ENCODE data around the gene MARS2.

- TF ChIP-seq, protein P1, sequence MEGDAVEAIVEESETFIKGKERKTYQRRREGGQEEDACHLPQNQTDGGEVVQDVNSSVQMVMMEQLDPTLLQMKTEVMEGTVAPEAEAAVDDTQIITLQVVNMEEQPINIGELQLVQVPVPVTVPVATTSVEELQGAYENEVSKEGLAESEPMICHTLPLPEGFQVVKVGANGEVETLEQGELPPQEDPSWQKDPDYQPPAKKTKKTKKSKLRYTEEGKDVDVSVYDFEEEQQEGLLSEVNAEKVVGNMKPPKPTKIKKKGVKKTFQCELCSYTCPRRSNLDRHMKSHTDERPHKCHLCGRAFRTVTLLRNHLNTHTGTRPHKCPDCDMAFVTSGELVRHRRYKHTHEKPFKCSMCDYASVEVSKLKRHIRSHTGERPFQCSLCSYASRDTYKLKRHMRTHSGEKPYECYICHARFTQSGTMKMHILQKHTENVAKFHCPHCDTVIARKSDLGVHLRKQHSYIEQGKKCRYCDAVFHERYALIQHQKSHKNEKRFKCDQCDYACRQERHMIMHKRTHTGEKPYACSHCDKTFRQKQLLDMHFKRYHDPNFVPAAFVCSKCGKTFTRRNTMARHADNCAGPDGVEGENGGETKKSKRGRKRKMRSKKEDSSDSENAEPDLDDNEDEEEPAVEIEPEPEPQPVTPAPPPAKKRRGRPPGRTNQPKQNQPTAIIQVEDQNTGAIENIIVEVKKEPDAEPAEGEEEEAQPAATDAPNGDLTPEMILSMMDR (IDR thresholded peaks at IDR 0.05) = no peak
- no peak for TF ChIP-seq EP300 (IDR thresholded peaks at IDR 0.05)
- TF ChIP-seq POLR2AphosphoS5 (IDR thresholded peaks at IDR 0.05) = no peak
Measured at GRCh38 chr2:197666277-197666676, 38.9 kb upstream of the MARS2 start.

All from gastroesophageal sphincter (tissue), 3 donors.